PC-9 (cell line): ENCODE data around the gene NELFB. TPM values are rescaled to one million over a fixed set of nuclear protein-coding genes. Genes with fewer than 3 reads are reported as not detected.

Experiments
- BruUV-seq: library from RNA; stranded (reverse); fragments of 400-500 nt; replicated peaks from 2 replicates; lab custom pipeline; 2021; lab: Mats Ljungman, UMichigan
- CTCF ChIA-PET: fragments of 300-600 bp; sonication (Branson Sonifier 250); formaldehyde crosslinking; loops from one replicate; lab custom pipeline; 2022; ENCODE audit warnings: antibody characterized with exemption; lab: Charles Lee
- POLR2A ChIA-PET: fragments of 300-600 bp; sonication (Branson Sonifier 250); formaldehyde crosslinking; loops from one replicate; lab custom pipeline; 2022; ENCODE audit warnings: antibody characterized with exemption; ENCODE audit not compliant: unreplicated experiment; lab: Charles Lee
- DNase-seq, 2 experiments: peaks; one replicate each; pipeline versions ENCODE4 v3.0.0 to v3.0.0-alpha.2; 2015 to 2022; ENCODE audit warnings: mixed read lengths in 1 of 2
- H2AFZ ChIP-seq: fragments of 200-600 bp; sonication (generic); 2 replicates; pipeline ENCODE4 v1.8.1; 2017; ENCODE audit warnings: antibody characterized with exemption
- H3F3A ChIP-seq: fragments of 200-600 bp; sonication (generic); 2 replicates; pipeline ENCODE4 v1.8.1; 2017; ENCODE audit warnings: antibody characterized with exemption, mild to moderate bottlenecking, low read depth; ENCODE audit not compliant: insufficient read depth
- H3K27ac ChIP-seq: fragments of 200-600 bp; sonication (generic); 2 replicates; pipeline ENCODE4 v1.6.1; 2016; ENCODE audit warnings: mixed run types
- H3K27me3 ChIP-seq: fragments of 200-600 bp; sonication (generic); 2 replicates; pipeline ENCODE4 v1.6.1; 2016; ENCODE audit warnings: low read depth, mixed run types; ENCODE audit not compliant: insufficient read depth
- H3K36me3 ChIP-seq: fragments of 200-600 bp; sonication (generic); 2 replicates; pipeline ENCODE4 v1.6.1; 2016; ENCODE audit warnings: low read depth, mixed run types
- H3K4me1 ChIP-seq: fragments of 200-600 bp; sonication (generic); replicated peaks from 2 replicates; pipeline ENCODE4 v1.6.1; 2016; ENCODE audit warnings: mixed run types; ENCODE audit not compliant: insufficient read depth
- H3K4me2 ChIP-seq: fragments of 200-600 bp; sonication (generic); 2 replicates; pipeline ENCODE4 v1.6.1; 2017; ENCODE audit warnings: mixed run types
- H3K4me3 ChIP-seq: fragments of 200-600 bp; sonication (generic); 2 replicates; pipeline ENCODE4 v1.6.1; 2016; ENCODE audit warnings: mixed run types
- H3K79me2 ChIP-seq: fragments of 200-600 bp; sonication (generic); 2 replicates; pipeline ENCODE4 v1.6.1; 2017; ENCODE audit warnings: low read depth, mixed run types
- H3K9me2 ChIP-seq: fragments of 200-600 bp; sonication (generic); 2 replicates; pipeline ENCODE4 v1.8.1; 2017; ENCODE audit warnings: mild to moderate bottlenecking; ENCODE audit not compliant: insufficient read depth
- H3K9me3 ChIP-seq: fragments of 200-600 bp; sonication (generic); 2 replicates; pipeline ENCODE4 v1.8.1; 2016; ENCODE audit warnings: low read depth; ENCODE audit not compliant: insufficient read depth
- H4K20me1 ChIP-seq: fragments of 200-600 bp; sonication (generic); 2 replicates; pipeline ENCODE4 v1.8.1; 2017; ENCODE audit not compliant: insufficient read depth
- EZH2 ChIP-seq: fragments of 200-600 bp; sonication (generic); IDR thresholded peaks from 2 replicates; pipeline ENCODE4 v1.8.0; 2017; ENCODE audit warnings: antibody characterized with exemption, low read depth
- intact Hi-C: fragments of 100-400 bp; cut with micrococcal nuclease; formaldehyde crosslinking; loops from one replicate; pipeline ENCODE4 v1.10.0; 2022; ENCODE audit not compliant: unreplicated experiment
- total RNA-seq: library from RNA; stranded (reverse); gene quantifications from 2 replicates; pipeline ENCODE4 v1.2.3, GENCODE V29; 2021
- TF ChIP-seq, protein P1 (sequence below): fragments of 200-600 bp; sonication (generic); conservative IDR thresholded peaks from 2 replicates; pipeline ENCODE4 v1.6.1; 2017; ENCODE audit warnings: mixed run types, antibody characterized with exemption, mild to moderate bottlenecking, moderate library complexity

The NELFB gene
- total RNA-seq, 1 experiment from 2014 or later: 94.2 TPM

DNA sequence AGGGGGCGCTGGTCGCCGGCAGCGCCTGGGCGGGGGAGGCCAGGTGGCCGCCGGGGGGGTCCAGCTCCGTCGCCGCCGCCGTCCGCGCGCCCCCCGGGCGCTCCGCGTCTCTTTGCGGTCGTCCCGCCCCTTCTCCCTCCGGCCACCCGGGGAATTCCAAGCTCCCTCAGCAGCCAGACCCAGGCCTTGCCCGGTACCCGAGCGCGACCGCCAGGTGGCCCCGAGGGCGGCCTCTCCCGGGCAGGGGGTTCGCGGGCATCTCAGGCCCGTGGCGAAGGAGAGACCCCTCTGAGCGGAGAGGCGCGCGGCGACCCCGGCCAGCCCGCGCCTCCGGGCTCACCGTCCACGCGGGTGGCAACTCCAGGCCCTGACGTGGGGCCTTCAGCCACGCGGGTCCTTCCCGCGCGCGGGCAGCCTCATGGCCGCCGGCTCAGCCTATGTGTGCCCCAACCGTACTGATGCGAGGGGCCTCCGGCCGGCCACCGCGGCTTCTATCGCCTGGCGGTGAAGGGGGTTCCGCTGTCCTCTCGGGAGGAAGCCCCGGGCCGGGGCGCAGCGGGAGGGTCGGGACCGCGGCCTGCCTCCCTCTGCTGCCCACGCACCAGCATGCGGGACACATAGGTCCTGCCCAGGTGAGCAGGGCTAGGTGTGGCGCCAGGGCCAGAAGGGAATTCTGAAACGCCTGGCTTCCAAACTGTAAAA, 47.5 kb downstream of the NELFB start:
- H3K27ac ChIP-seq: peak overlapping the region; percentile 59
- no peaks in the 10 kb centered on the region for H3K36me3 ChIP-seq
- H3F3A ChIP-seq: peaks cover 27% of the 10 kb centered on the region; the same call in 1 of the 2 replicates
- H3K4me3 ChIP-seq: peak overlapping the region; percentile 69
- H3K9me3 ChIP-seq: no peaks in the 10 kb centered on the region
- H4K20me1 ChIP-seq: peaks cover 14% of the 10 kb centered on the region
- peak overlapping the region; percentile 75 for H2AFZ ChIP-seq
- peaks cover 22% of the 10 kb centered on the region for H3K79me2 ChIP-seq
- no peaks in the 10 kb centered on the region for H3K27me3 ChIP-seq
- peaks cover 20% of the 10 kb centered on the region for H3K4me1 ChIP-seq
- BruUV-seq: no TSS peak
- DNase-seq: no peak
- CTCF ChIA-PET: interaction anchor here (0.5 to 2.2 kb wide), 9 partner anchors 8 to 139 kb away, joined by 3 to 10 read pairs (median 5); partner anchors contain the start of gene TOR4A
- H3K9me2 ChIP-seq: no peaks in the 10 kb centered on the region
- intact Hi-C loops: loop anchor here (5.0 kb wide), 1 partner anchor 225 kb away; no protein-coding TSS in a partner anchor
- TF ChIP-seq, protein P1, sequence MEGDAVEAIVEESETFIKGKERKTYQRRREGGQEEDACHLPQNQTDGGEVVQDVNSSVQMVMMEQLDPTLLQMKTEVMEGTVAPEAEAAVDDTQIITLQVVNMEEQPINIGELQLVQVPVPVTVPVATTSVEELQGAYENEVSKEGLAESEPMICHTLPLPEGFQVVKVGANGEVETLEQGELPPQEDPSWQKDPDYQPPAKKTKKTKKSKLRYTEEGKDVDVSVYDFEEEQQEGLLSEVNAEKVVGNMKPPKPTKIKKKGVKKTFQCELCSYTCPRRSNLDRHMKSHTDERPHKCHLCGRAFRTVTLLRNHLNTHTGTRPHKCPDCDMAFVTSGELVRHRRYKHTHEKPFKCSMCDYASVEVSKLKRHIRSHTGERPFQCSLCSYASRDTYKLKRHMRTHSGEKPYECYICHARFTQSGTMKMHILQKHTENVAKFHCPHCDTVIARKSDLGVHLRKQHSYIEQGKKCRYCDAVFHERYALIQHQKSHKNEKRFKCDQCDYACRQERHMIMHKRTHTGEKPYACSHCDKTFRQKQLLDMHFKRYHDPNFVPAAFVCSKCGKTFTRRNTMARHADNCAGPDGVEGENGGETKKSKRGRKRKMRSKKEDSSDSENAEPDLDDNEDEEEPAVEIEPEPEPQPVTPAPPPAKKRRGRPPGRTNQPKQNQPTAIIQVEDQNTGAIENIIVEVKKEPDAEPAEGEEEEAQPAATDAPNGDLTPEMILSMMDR: peak; percentile 65; the same call in 1 of the 2 replicates
- TF ChIP-seq EZH2: no peak
- peak overlapping the region; percentile 89 for H3K4me2 ChIP-seq
- POLR2A ChIA-PET: interaction anchor here (0.6 to 1.7 kb wide), 7 partner anchors 8 to 370 kb away, joined by 3 to 12 read pairs (median 3); partner anchors contain the start of genes EXD3, MAN1B1, NOXA1 and TOR4A

DNA sequence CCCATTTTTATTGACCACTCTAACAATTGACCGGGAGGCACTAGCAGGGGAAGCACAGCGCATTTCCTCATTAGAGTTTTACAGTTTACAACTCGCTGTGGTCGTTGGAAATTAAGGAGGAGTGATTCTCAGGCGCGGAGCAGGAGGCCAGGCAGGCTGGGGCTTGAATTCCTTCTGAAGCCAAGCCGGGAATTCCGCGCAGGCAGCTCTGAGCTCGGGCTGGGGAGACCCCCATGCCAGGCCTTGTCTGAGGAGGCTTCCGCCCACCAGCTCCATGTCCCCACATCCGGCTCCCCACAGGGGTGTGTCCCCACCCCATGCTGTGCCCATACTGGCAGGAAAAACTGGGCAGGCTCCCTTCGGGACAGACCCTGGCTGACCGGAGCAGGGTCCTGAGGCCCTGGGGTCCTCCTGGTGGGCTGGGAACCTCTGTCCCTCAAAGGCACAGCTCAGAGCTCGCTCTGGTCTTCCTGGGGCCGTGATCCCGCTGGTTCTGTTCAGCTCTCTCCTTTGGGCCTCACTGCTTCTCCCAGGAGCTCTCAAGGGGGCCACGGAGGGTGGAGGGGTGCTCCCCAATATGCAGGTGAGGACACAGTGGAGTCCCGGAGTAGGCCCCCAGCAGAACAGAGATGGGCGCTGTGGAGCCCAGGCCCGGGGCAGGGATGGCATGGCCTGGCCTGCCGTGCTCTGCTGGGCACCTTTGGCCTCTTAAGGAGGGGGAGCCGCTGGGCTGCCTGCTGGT, 48.2 kb downstream of the NELFB start:
- peak overlapping the region; percentile 89 for H3K4me2 ChIP-seq
- no peaks in the 10 kb centered on the region for H3K27me3 ChIP-seq
- CTCF ChIA-PET: interaction anchor here (1.5 to 2.2 kb wide), 2 partner anchors 9 to 13 kb away, joined by 5 to 6 read pairs; no protein-coding TSS in a partner anchor
- TF ChIP-seq EZH2: no peak
- TF ChIP-seq, protein P1: no peak
- peaks cover 14% of the 10 kb centered on the region for H4K20me1 ChIP-seq
- H3K9me3 ChIP-seq: no peaks in the 10 kb centered on the region
- DNase-seq: no peak
- H3K9me2 ChIP-seq: no peaks in the 10 kb centered on the region
- H3K4me3 ChIP-seq: peak overlapping the region; percentile 69
- no peaks in the 10 kb centered on the region for H3K36me3 ChIP-seq
- peaks cover 27% of the 10 kb centered on the region; the same call in 1 of the 2 replicates for H3F3A ChIP-seq
- peak overlapping the region; percentile 59 for H3K27ac ChIP-seq
- intact Hi-C loops: loop anchor here (5.0 kb wide), 1 partner anchor 224 kb away; no protein-coding TSS in a partner anchor
- H3K4me1 ChIP-seq: peaks cover 20% of the 10 kb centered on the region
- H3K79me2 ChIP-seq: peaks cover 22% of the 10 kb centered on the region
- peak overlapping the region; percentile 75; the same call in 1 of the 2 replicates for H2AFZ ChIP-seq
- POLR2A ChIA-PET: no interaction called here
- BruUV-seq: TSS peak; percentile 64

DNA sequence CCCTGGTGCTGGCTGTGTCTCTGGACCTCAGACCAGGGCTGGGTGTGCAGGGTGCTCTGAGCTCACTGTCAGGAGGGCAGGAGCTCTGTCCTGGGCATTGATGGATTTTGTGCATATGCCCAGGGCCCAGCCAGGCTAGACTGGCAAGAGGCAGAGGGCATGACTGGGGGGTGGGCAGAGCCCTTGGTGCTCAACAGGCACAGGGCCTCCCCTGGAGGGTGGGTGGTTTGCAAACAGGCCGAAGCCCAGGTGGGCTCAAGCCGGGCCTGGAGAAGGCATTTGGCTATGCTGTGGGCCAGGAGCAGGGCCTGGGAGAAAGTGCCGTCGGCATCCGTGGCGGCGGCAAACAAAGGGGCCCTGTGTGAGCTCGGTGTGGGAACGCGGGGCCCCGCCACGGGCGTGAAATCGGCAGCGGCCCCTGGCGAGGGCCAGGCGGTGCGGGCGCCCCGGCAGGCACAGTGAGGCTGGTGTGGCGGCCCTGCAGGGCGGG, 48.8 kb downstream of the NELFB start:
- peaks cover 20% of the 10 kb centered on the region for H3K4me1 ChIP-seq

More for the DNA sequence above, 48.8 kb downstream of the NELFB start:
- BruUV-seq: no TSS peak
- POLR2A ChIA-PET: interaction anchor here (0.6 kb wide), 1 partner anchor 356 kb away, joined by 3 read pairs; no protein-coding TSS in a partner anchor
- Histone ChIP-seq H2AFZ (no peak overlapping the region), H3K4me3 (no peak overlapping the region), H4K20me1 (peaks cover 11% of the 10 kb centered on the region), H3K4me2 (no peak overlapping the region), H3K9me2 (no peaks in the 10 kb centered on the region), H3F3A (peaks cover 27% of the 10 kb centered on the region; the same call in 1 of the 2 replicates), H3K9me3 (no peaks in the 10 kb centered on the region), H3K79me2 (peaks cover 21% of the 10 kb centered on the region), H3K27ac (no peak overlapping the region), H3K27me3 (no peaks in the 10 kb centered on the region), H3K36me3 (no peaks in the 10 kb centered on the region)
- intact Hi-C loops: loop anchor here (5.0 kb wide), 1 partner anchor 223 kb away; no protein-coding TSS in a partner anchor
- CTCF ChIA-PET: interaction anchor here (1.5 kb wide), 1 partner anchor 9 kb away, joined by 5 read pairs; no protein-coding TSS in a partner anchor
- DNase-seq: no peak
- no peak for TF ChIP-seq EZH2
- TF ChIP-seq, protein P1: no peak; the same call in 1 of the 2 replicates
